NCI-H1436 treated with DMSO at 0.1 percent for 48 hours (cell line): ENCODE results near the gene COASY.
A peak's percentile ranks its signal among the peaks of the same experiment; 100 is the strongest.
"Not testable (repeated sequence)": the region's sequence is repeated elsewhere in the genome, so short reads cannot be mapped to it uniquely, and the experiment has no call there.

Experiments
- DNase-seq: peaks from one replicate; lab custom pipeline; 2025; lab: John Stamatoyannopoulos, UW

The COASY gene

GRCh38 chr17:42553161-42553818, 8.7 kb upstream of the COASY start:
- DNase-seq, result no peak

GRCh38 chr17:42553866-42554249, 8.1 kb upstream of the COASY start:
- DNase-seq, result no peak

GRCh38 chr17:42554250-42555121, 7.5 kb upstream of the COASY start:
- DNase-seq, result no peak

GRCh38 chr17:42555122-42555622, 6.8 kb upstream of the COASY start:
- no peak for DNase-seq

- not testable (repeated sequence) for DNase-seq
Measured at GRCh38 chr17:42555961-42556617, 5.9 kb upstream of the COASY start.

- no peak for DNase-seq
Measured at GRCh38 chr17:42559075-42559474, 2.9 kb upstream of the COASY start.

GRCh38 chr17:42560246-42560645, 1.7 kb upstream of the COASY start:
- DNase-seq, result no peak

GRCh38 chr17:42562388-42563142, 617 bp downstream of the COASY start:
- no peak for DNase-seq

- no peak for DNase-seq
Measured at GRCh38 chr17:42563143-42563509, 1.2 kb downstream of the COASY start.

- no peak for DNase-seq
Measured at GRCh38 chr17:42563543-42563942, 1.6 kb downstream of the COASY start.

- no peak for DNase-seq
Measured at GRCh38 chr17:42563950-42564349, 2.0 kb downstream of the COASY start.

- no peak for DNase-seq
Measured at GRCh38 chr17:42564815-42565522, 3.0 kb downstream of the COASY start.

GRCh38 chr17:42565523-42566214, 3.7 kb downstream of the COASY start:
- no peak for DNase-seq

- no peak for DNase-seq
Measured at GRCh38 chr17:42566215-42566882, 4.4 kb downstream of the COASY start.

GRCh38 chr17:42566883-42567573, 5.1 kb downstream of the COASY start, which contains the start of gene MLX:
Gene MLX, plus strand, starts transcription at chr17:42567100. Its CDS starts 25 bp downstream, at chr17:42567125.
- DNase-seq, result peak; percentile 78

GRCh38 chr17:42568341-42569111, 6.6 kb downstream of the COASY start:
- DNase-seq, result no peak

- DNase-seq, result no peak
Measured at GRCh38 chr17:42571435-42572225, 9.7 kb downstream of the COASY start.

- no peak for DNase-seq
Measured at GRCh38 chr17:42573095-42573494, 11.1 kb downstream of the COASY start.
